GM18498 (cell line): ENCODE measurements around the gene ZNF749.
A peak's percentile ranks its signal among the peaks of the same experiment; 100 is the strongest.

Source experiments
- ATAC-seq: cut with Tn5 transposase; IDR thresholded peaks from one replicate; pipeline ENCODE4 v1.9.1; 2021; ENCODE audit warnings: mild to moderate bottlenecking, moderate library complexity; ENCODE audit not compliant: unreplicated experiment

ZNF749 gene

DNA sequence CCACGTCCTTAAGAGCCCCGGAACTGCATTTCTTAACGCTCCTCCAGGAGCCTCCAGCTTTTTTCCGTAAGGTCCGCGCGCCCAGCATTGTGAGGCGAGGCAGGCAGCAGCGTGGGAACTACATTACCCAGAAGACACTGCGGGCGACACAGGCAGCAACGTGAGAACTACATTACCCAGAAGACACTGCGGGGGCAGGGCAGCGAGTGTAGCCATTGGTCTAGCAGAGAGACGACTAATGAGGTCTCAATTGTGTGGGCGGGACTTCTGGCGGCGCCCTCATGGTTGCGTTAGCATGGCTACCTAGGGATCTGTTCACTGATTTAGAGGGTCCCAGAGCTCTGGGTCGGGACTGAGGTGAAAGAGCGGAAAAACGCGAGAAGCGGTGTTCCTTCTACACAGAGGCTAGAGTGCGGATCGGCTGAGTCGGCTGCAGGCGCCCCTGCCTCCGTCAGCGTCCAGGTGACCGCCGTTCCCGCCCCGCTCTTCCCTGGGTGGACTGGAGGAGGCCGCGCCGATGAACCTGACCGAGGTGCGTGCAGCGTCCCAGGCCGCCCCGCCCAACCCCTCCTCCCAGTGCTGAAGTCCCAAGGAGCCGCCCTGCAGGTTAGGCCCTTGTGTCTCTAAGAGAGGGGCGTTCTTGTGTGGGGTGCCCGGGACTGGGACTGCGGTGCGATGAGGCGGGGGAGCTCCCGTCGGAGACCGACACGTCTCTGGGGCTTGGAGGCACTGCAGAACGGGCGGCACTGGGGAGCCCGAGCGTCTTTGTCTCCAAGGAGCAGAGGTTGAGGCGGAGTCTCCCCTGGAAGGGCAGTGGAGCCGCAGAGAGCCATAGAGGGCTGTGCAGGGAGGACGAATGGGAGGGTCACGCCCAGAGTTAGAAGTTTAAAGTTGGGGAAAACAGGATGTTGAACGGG is at the start of gene ZNF749:
Gene ZNF749, plus strand, starts transcription at position 264 of the 917 bp plus-strand sequence. Its CDS starts 254 bp downstream, at position 518.
- ATAC-seq = peak; percentile 96

- ATAC-seq = peak; percentile 4
These were observed 45.9 kb upstream of the ZNF749 start for GRCh38 chr19:57389194-57389729.

- ATAC-seq = peak; percentile 98
These were observed 45.2 kb upstream of the ZNF749 start, which contains the start of gene ZNF548 for GRCh38 chr19:57389730-57390598. Gene ZNF548 (plus strand): TSS chr19:57389854. CDS start chr19:57390100, 246 bp downstream.

- ATAC-seq = no peak
These were observed 39.4 kb upstream of the ZNF749 start for GRCh38 chr19:57395710-57396109.

GRCh38 chr19:57398868-57399267 is 36.3 kb upstream of the ZNF749 start:
- no peak for ATAC-seq

DNA sequence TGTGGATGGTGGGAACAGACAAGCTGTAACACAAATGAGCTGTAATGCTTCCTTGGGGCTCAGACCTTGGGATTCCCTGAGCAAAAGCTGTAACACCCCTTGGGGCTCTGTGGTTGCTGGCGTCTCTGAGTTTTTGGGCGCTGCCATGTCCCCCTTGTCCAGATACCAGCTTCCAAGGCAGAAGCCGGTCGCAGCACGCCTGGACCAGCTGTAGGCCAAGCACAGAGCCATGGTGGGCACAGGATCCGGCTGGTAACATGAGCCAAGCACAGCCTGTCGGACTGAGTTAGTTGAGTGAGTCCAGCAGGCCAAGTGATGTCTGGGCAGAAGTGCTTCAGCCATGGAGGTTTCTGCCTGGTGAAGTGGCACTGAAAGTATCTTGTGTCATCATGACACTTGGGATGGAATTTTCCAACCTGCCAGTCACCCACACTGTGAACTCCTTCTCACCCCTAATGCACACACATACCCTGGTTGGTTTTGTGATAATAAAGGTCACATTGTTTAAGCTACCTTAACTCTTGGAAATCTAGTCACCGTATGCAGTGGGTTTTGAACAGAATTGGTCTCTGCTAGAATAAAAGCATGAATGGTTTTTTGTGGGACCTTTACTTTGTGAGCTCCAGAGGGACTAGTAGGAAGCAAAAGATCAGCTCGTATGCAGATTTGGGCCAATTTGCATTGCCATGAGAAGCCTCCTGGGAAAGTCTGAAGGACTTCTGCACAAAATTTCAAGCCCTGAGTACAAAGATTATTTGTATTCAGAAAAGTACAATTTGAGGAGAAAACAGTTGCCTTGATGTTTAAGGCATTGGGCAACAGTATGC is 31.2 kb upstream of the ZNF749 start:
- ATAC-seq = no peak

DNA sequence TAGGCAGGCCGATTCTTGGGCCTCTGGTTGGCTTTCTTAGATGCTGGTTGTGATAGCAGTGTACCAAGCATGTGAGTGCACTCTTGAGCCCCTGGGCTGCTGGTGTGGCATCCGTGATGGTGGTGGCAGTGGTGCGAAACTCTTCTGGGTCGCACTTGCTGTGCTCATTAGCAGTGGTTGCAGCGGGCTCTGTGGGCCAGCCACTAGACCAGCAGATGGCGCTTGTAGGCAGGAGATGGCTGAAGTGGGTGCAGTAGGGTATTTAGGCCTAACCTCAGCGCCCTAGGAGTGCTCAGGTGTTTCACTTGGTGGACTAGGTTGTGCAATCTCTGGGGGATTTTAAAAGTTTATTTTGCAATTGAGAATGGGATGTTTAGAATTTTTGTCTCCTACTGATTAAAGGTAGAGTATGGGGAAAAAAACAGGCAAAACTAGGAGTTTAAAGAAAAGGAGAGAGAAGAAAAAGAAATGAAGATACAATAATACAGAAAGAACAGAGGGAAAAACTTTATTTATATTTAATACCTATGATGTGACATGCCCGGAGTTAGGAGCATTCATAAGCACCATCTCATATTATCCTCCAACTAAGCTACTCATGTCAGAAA is 28.5 kb upstream of the ZNF749 start:
- no peak for ATAC-seq

- peak; percentile 98 for ATAC-seq
These were observed 24.1 kb upstream of the ZNF749 start, which contains the start of gene ZNF17 for GRCh38 chr19:57410877-57411671. Gene ZNF17 (plus strand): TSS chr19:57411161. CDS start chr19:57413616, 2,455 bp downstream.

- ATAC-seq = no peak
These were observed 15.7 kb upstream of the ZNF749 start for GRCh38 chr19:57419439-57419838.

DNA sequence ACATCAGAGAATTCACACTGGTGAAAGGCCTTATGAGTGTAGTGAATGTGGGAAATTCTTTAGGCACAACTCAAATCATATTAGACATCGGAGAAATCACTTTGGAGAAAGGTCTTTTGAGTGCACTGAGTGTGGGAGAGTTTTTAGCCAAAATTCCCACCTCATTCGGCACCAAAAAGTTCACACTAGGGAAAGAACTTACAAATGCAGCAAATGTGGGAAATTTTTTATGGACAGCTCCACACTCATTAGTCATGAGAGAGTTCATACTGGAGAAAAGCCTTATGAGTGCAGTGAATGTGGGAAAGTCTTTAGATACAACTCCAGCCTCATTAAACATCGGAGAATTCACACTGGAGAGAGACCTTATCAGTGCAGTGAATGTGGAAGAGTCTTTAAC is 14.1 kb upstream of the ZNF749 start:
- no peak for ATAC-seq

DNA sequence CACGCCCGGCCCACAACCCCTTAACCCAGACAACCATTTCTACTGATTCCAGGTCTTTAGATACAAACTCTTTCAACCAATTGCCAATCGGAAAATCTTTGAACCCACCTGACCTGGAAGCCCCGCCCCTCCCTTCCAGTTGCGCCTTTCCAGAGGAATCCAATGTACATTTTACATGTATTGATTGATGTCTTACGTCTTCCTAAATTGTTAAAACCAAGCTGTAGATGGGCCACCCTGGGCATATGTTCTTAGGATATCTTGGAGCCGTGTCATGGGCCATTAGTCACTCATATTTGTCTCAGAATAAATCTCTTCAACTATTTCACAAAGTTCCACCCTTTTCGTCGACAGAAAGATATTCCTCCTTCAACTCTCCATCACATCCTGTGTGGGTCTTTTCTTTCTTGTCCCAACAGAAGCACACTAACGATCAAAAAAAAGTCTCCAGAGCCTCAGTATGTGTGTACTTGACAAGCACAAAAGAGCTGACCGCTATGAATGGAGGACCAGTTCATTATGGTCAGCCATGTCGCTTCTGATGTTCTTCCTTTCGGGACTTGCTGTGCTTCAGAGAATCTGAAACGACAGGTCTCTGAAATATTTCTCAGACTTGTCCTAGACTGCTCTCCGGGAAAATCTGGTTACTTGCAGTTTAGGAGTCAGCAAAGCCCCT is 601 bp upstream of the ZNF749 start:
- ATAC-seq = peak; percentile 19

- no peak for ATAC-seq
These were observed 1.3 kb downstream of the ZNF749 start for GRCh38 chr19:57436417-57436816.

DNA sequence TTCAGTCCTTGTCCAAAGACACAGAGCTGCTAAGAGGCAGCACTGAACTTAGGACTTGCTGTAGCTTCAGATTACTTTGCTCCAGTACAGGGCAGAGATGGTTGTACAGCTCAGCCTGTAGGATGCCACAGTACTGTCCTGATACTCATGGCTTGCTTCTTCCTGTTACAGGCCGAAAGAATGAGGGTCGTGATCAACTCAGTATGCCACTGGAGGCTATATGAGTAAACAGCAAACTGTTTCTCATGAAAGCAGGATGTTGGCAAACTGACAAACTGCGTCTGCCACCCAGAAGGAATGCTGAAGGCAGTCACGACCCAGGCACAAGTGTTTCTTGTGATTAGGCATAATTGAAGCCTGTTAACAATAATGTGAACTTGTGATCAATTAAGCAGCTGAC is 2.8 kb downstream of the ZNF749 start:
- ATAC-seq = no peak

- no peak for ATAC-seq
These were observed 3.8 kb downstream of the ZNF749 start for GRCh38 chr19:57438925-57439324.

- no peak for ATAC-seq
These were observed 7.0 kb downstream of the ZNF749 start for GRCh38 chr19:57441979-57442752.

DNA sequence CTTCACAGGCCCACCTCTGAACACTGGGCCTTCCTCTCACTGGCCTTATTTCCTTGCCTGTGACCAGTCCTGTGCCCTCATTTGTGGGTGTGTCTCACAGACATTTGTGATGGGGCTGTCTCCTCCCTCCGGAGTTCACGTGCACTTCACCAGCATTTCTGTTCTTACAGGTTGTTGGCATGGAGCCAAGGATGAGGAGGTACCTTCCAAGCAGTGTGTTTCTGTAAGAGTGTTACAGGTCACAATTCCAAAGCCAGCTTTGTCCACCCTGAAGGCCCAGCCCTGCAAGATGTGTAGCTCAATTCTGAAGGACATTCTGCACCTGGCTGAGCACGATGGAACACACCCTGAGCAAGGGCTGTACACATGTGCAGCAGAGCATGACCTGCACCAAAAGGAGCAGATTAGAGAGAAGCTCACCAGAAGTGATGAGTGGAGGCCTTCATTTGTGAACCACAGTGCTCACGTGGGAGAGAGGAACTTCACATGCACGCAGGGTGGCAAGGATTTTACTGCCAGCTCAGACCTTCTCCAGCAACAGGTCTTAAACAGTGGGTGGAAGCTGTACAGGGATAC is 8.1 kb downstream of the ZNF749 start:
- no peak for ATAC-seq

- no peak for ATAC-seq
These were observed 17.2 kb downstream of the ZNF749 start for GRCh38 chr19:57452307-57452706.
